K562 (cell line): ENCODE measurements around the gene FKBP11. TPM values are rescaled to one million over a fixed set of nuclear protein-coding genes. Genes with fewer than 3 reads are reported as not detected.

ENCODE experiments used
- ATAC-seq: fragments of 200-7000 bp; cut with Tn5 transposase; 3 replicates; pipeline ENCODE4 v1.9.1; 2020; ENCODE audit warnings: moderate library complexity
- BruUV-seq: library from RNA; stranded (reverse); fragments of 400-500 nt; replicated peaks from 2 replicates; lab custom pipeline; 2021; lab: Mats Ljungman, UMichigan
- CTCF ChIA-PET: fragments of 300-600 bp; formaldehyde crosslinking; extraction: SDS; loops from one replicate; lab custom pipeline; 2021; ENCODE audit warnings: low intra/inter-chr PET ratio; lab: Yijun Ruan, JAX
- POLR2A ChIA-PET: fragments of 300-600, 350-650 bp; sonication (Branson Sonifier 250); formaldehyde crosslinking; extraction: SDS; loops from one replicate; lab custom pipeline; 2021; ENCODE audit warnings: antibody characterized with exemption, inconsistent platforms; lab: Yijun Ruan, JAX
- DNase-seq, 4 experiments: peaks; one replicate each; pipeline versions ENCODE4 v3.0.0 to v3.0.0-alpha.2; 2011 to 2018; ENCODE audit warnings: low spot score in 3 of 4, mixed read lengths in 3 of 4; ENCODE audit errors: extremely low read depth in 1 of 4
- FAIRE-seq: peaks from 2 replicates; lab custom pipeline; 2011; peaks lifted over from hg19 to GRCh38; lab: Jason Lieb, UNC
- H2AFZ ChIP-seq: 2 replicates; pipeline ENCODE4 v1.6.0; 2011; ENCODE audit warnings: low read depth, low read length, control low read depth, inconsistent platforms
- H3K27ac ChIP-seq: fragments of 200-600 bp; 3 replicates; pipeline ENCODE4 v1.8.0; 2011; ENCODE audit warnings: low read depth, mild to moderate bottlenecking, control low read depth, inconsistent platforms, low read length, moderate library complexity, mixed read lengths; ENCODE audit errors: extremely low read depth
- H3K27me3 ChIP-seq, 2 experiments: fragments of 300-600 bp in 1 of 2; 2 replicates in 1 of 2; 3 replicates in 1 of 2; pipeline versions ENCODE4 v1.6.0 to v1.8.0; 2011; ENCODE audit warnings: inconsistent platforms in 2 of 2, low read length in 2 of 2, mild to moderate bottlenecking in 1 of 2, mixed read lengths in 1 of 2, moderate library complexity in 1 of 2; ENCODE audit not compliant: control insufficient read depth in 2 of 2, insufficient read depth in 2 of 2
- H3K36me3 ChIP-seq: fragments of 300-600 bp; 3 replicates; pipeline ENCODE4 v1.8.0; 2011; ENCODE audit warnings: mild to moderate bottlenecking, low read length, inconsistent platforms; ENCODE audit not compliant: control insufficient read depth, insufficient read depth
- H3K4me1 ChIP-seq, 2 experiments: fragments of 200-600 bp in 1 of 2; replicated peaks in 1 of 2; 2 replicates in 1 of 2; 3 replicates in 1 of 2; pipeline versions ENCODE4 v1.5.1 to v1.8.0; 2011; ENCODE audit warnings: inconsistent platforms in 2 of 2, low read length in 2 of 2, mild to moderate bottlenecking in 1 of 2, mixed read lengths in 1 of 2, moderate library complexity in 1 of 2; ENCODE audit not compliant: control insufficient read depth in 2 of 2, insufficient read depth in 2 of 2
- H3K4me2 ChIP-seq: 2 replicates; pipeline ENCODE4 v1.6.1; 2011; ENCODE audit warnings: low read length, control low read depth, inconsistent platforms, mixed read lengths; ENCODE audit not compliant: insufficient read depth
- H3K4me3 ChIP-seq: fragments of 200-600 bp; sonication (generic), shearing (Covaris generic); 2 replicates; pipeline ENCODE4 v1.5.1; 2016; ENCODE audit warnings: control low read depth, inconsistent platforms
- H3K79me2 ChIP-seq: fragments of 200-600 bp; 3 replicates; pipeline ENCODE4 v1.8.0; 2011; ENCODE audit warnings: low read length, inconsistent platforms; ENCODE audit not compliant: control insufficient read depth, insufficient read depth
- H3K9ac ChIP-seq, 2 experiments: 2 replicates each; pipeline versions ENCODE4 v1.6.0 to v1.6.1; 2011; ENCODE audit warnings: low read depth in 2 of 2, low read length in 2 of 2, control low read depth in 1 of 2, inconsistent platforms in 1 of 2, mild to moderate bottlenecking in 1 of 2, mixed read lengths in 1 of 2; ENCODE audit not compliant: insufficient read depth in 1 of 2
- H3K9me1 ChIP-seq: one replicate; pipeline ENCODE4 v1.6.0; 2011; ENCODE audit warnings: inconsistent platforms, mild to moderate bottlenecking, low read length, moderate library complexity; ENCODE audit not compliant: control insufficient read depth, insufficient read depth
- H3K9me3 ChIP-seq: replicated peaks from 2 replicates; pipeline ENCODE4 v1.5.1; 2011; ENCODE audit warnings: low read depth, low read length, inconsistent platforms; ENCODE audit not compliant: control insufficient read depth, insufficient read depth
- H4K20me1 ChIP-seq: replicated peaks from 2 replicates; pipeline ENCODE4 v1.6.1; 2011; ENCODE audit warnings: low read length, inconsistent platforms, mixed read lengths; ENCODE audit not compliant: control insufficient read depth, insufficient read depth
- ASH1L ChIP-seq: fragments of 450-650 bp; IDR thresholded peaks from 2 replicates; pipeline ENCODE4 v1.6.1; 2018; ENCODE audit warnings: borderline replicate concordance, mild to moderate bottlenecking, low read depth; ENCODE audit not compliant: partially characterized antibody
- DEAF1 ChIP-seq: fragments of 450-650 bp; formaldehyde crosslinking; IDR thresholded peaks from 2 replicates; pipeline ENCODE4 v1.4.0; 2020; ENCODE audit warnings: mild to moderate bottlenecking, moderate library complexity
- EGR1 ChIP-seq: fragments of 450-650 bp; conservative IDR thresholded peaks from 2 replicates; pipeline ENCODE4 v1.6.1; 2017; ENCODE audit warnings: mild to moderate bottlenecking
- TGIF2 ChIP-seq: sonication (generic); formaldehyde crosslinking; IDR thresholded peaks from 2 replicates; pipeline ENCODE4 v1.8.1; 2022; ENCODE audit warnings: mild to moderate bottlenecking, missing genetic modification reagents, moderate library complexity
- ZC3H8 ChIP-seq: fragments of 450-650 bp; IDR thresholded peaks from 2 replicates; pipeline ENCODE4 v1.6.1; 2017
- ZFP36 ChIP-seq: fragments of 150-350 bp; IDR thresholded peaks from 2 replicates; pipeline ENCODE4 v1.6.1; 2018; ENCODE audit warnings: low read length, low read depth; ENCODE audit not compliant: partially characterized antibody
- ZNF324 ChIP-seq: fragments of 250-450 bp; sonication (Bioruptor Pico); IDR thresholded peaks from 2 replicates; pipeline ENCODE4 v1.4.0; 2020; ENCODE audit warnings: mild to moderate bottlenecking
- ZNF644 ChIP-seq: fragments of 200-800 bp; sonication (Bioruptor generic); IDR thresholded peaks from 2 replicates; pipeline ENCODE4 v1.6.1; 2016; ENCODE audit warnings: low read depth, missing genetic modification characterization, missing compliant biosample characterization
- ZNF76 ChIP-seq: fragments of 250-450 bp; sonication (Bioruptor Pico); IDR thresholded peaks from 2 replicates; pipeline ENCODE4 v1.4.0; 2020; ENCODE audit warnings: mild to moderate bottlenecking, moderate library complexity, borderline replicate concordance
- WGBS: fragments of 100-300 bp; shearing (Covaris generic); methylation state at CpG from one replicate; pipeline ENCODE4 v1.1.6; 2016; ENCODE audit warnings: low coverage, mixed read lengths; ENCODE audit not compliant: insufficient coverage; ENCODE audit errors: missing lambda C conversion rate; 5-methylcytosine and 5-hydroxymethylcytosine counted together
- in situ Hi-C: fragments of 300-500 bp; cut with MboI; formaldehyde crosslinking; loops from 4 replicates; pipeline ENCODE4 v1.15.0; 2018; ENCODE audit warnings: inconsistent platforms, mixed read lengths
- intact Hi-C: fragments of 100-400 bp; cut with micrococcal nuclease; formaldehyde crosslinking; loops from 2 replicates; pipeline ENCODE4 v1.14.2; 2022
- polyA plus RNA-seq, 8 experiments: library from polyadenylated mRNA; depleted of rRNA in 4 of 8; stranded (reverse) in 5 of 8; unstranded in 3 of 8; fragments of >200 nt; fragmentation: Nextera tagmentation in 2 of 8; fragmentation: Illumina TruSeq in 1 of 8; extraction: Ambion mirVana in 2 of 8; extraction: Trizol in 1 of 8; gene quantifications; 2 replicates each; pipeline versions ENCODE4 v1.2.1 to v1.2.3, GENCODE V29; 2011 to 2014; ENCODE audit warnings: inconsistent platforms in 1 of 8, missing spikeins in 1 of 8
- total RNA-seq, 7 experiments: library from RNA; depleted of rRNA in 6 of 7; stranded (reverse); fragments of >200 nt in 6 of 7; fragmentation: Illumina TruSeq in 2 of 7; extraction: Trizol in 2 of 7; gene quantifications; 2 replicates each; pipeline versions ENCODE4 v1.2.1 to v1.2.3, GENCODE V29; 2011 to 2021; ENCODE audit warnings: low replicate concordance in 1 of 7
- TF ChIP-seq, protein P1 (sequence below): fragments of 250-450 bp; sonication (Bioruptor Pico); IDR thresholded peaks from 2 replicates; pipeline ENCODE4 v1.6.1; 2021; ENCODE audit warnings: mild to moderate bottlenecking

The FKBP11 gene
- total and polyA plus RNA-seq, 9 of the 15 experiments (the other 6 are each of a cell fraction or from before 2014, with no cell fraction given) = 1.6 to 8.2 (median 5.8) TPM

GRCh38 chr12:48943221-48943620, 17.9 kb upstream of the FKBP11 start:
- H3K4me2 ChIP-seq = no peak overlapping the region
- in situ Hi-C loops (no loop called here), intact Hi-C loops (no loop called here)
- H3K9me1 ChIP-seq = no peaks in the 10 kb centered on the region
- 75% methylated on average over 4 of the region's 4 CpGs for WGBS
- H3K36me3 ChIP-seq = peaks cover 66% of the 10 kb centered on the region; the same call in 2 of the 3 replicates
- ATAC-seq (no peak), FAIRE-seq (no peak), DNase-seq (no peak)
- no peak overlapping the region for H2AFZ ChIP-seq
- BruUV-seq = no TSS peak
- no peaks in the 10 kb centered on the region for H3K9me3 ChIP-seq
- H4K20me1 ChIP-seq = peaks cover 4% of the 10 kb centered on the region; the same call in 1 of the 2 replicates
- CTCF ChIA-PET = no interaction called here
- H3K79me2 ChIP-seq = peaks cover 41% of the 10 kb centered on the region
- H3K27ac ChIP-seq = no peak overlapping the region
- H3K9ac ChIP-seq = no peak overlapping the region
- POLR2A ChIA-PET = interaction anchor here (0.6 to 1.9 kb wide), 5 partner anchors 9 to 121 kb away, joined by 3 to 7 read pairs (median 3); no protein-coding TSS in a partner anchor
- H3K4me3 ChIP-seq = no peak overlapping the region
- no peaks in the 10 kb centered on the region for H3K27me3 ChIP-seq
- TF ChIP-seq ZNF644 (no peak), ZFP36 (no peak), EGR1 (no peak), DEAF1 (CRISPR knock-in tag) (no peak), TGIF2 (no peak), ZC3H8 (no peak), ZNF76 (CRISPR knock-in tag) (no peak), ZNF324 (CRISPR knock-in tag) (no peak), ASH1L (no peak)
- TF ChIP-seq, protein P1, sequence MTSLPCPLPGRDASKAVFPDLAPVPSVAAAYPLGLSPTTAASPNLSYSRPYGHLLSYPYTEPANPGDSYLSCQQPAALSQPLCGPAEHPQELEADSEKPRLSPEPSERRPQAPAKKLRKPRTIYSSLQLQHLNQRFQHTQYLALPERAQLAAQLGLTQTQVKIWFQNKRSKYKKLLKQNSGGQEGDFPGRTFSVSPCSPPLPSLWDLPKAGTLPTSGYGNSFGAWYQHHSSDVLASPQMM (CRISPR knock-in tag) = no peak
- TF ChIP-seq, all 486 proteins: peak for 0
- no peaks in the 10 kb centered on the region for H3K4me1 ChIP-seq
